Measurements from ENCODE around the gene PLCL1. TPM values are rescaled to one million over a fixed set of nuclear protein-coding genes. Genes with fewer than 3 reads are reported as not detected.

PLCL1 gene
- total RNA-seq, 2 donors from 2014 or later: 0.04 to 0.11 TPM

DNA sequence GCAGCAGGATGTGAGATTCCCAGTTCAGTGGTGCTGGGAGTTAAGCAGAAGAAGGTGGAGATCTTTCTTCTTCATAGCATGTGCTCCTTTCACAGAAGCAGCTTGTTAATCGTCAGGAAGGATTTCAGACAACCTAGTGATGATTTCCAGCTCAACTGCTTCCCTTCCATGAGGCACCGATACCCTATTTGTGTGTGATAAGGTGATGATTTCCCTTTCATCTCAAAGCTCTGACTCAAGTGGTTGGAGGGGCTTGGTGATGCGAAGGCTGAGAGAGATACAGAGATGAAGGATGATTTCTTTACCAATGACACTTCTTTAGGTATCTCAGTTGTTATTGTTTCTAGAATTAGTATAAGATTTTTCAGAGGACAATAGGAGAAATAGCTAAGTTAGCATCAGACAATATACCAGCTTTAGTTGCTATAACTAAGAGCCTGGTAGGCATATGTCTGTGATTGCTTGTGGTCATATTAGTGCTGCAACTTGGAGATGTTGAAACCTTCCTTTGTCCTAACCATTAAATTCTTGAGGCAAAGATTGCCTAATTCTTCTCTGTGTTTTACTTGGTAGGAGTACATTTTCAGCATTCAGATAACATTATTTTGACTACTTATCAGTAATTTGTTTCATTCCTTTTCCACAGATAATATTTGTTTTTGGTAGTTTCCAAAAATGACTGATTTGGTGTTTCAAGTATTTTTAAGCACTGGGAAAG lies 111.3 kb downstream of the PLCL1 start:
- H3K36me3 Mint-ChIP-seq (ENCODE audit: low read depth): no peaks in the 10 kb centered on the region
- 83% methylated on average over 3 of the region's 3 CpGs; no CpG with 5 or more reads in 1 of the 2 experiments for WGBS, 2 experiments (ENCODE audit: insufficient coverage in 1 of 2, insufficient read length in 1 of 2)
- TF ChIP-seq, protein P1, sequence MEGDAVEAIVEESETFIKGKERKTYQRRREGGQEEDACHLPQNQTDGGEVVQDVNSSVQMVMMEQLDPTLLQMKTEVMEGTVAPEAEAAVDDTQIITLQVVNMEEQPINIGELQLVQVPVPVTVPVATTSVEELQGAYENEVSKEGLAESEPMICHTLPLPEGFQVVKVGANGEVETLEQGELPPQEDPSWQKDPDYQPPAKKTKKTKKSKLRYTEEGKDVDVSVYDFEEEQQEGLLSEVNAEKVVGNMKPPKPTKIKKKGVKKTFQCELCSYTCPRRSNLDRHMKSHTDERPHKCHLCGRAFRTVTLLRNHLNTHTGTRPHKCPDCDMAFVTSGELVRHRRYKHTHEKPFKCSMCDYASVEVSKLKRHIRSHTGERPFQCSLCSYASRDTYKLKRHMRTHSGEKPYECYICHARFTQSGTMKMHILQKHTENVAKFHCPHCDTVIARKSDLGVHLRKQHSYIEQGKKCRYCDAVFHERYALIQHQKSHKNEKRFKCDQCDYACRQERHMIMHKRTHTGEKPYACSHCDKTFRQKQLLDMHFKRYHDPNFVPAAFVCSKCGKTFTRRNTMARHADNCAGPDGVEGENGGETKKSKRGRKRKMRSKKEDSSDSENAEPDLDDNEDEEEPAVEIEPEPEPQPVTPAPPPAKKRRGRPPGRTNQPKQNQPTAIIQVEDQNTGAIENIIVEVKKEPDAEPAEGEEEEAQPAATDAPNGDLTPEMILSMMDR (conservative IDR thresholded peaks at IDR 0.05): no peak
- no peaks in the 10 kb centered on the region for H3K27me3 Mint-ChIP-seq (ENCODE audit: insufficient read depth)
- H3K9me3 Mint-ChIP-seq: no peaks in the 10 kb centered on the region
- H3K9me3 ChIP-seq (ENCODE audit: control insufficient read depth, low read length): no peaks in the 10 kb centered on the region
- peaks cover 19% of the 10 kb centered on the region for H3K4me1 Mint-ChIP-seq
- no peaks in the 10 kb centered on the region for H3K36me3 ChIP-seq (ENCODE audit: control insufficient read depth, insufficient read depth, low read length)
- H3K9ac ChIP-seq (ENCODE audit: extremely low read depth, low read length, poor library complexity, severe bottlenecking): no peak overlapping the region
- no peak overlapping the region for H3K4me3 Mint-ChIP-seq
- no peak for DNase-seq
- no peaks in the 10 kb centered on the region for H3K27me3 ChIP-seq (ENCODE audit: control insufficient read depth, insufficient read depth, low read length, poor library complexity, severe bottlenecking)
- no peak overlapping the region for H3K4me3 ChIP-seq (ENCODE audit: low read length)
- no peak overlapping the region for H3K27ac ChIP-seq (ENCODE audit: low read depth, low read length)
- peak overlapping the region; percentile 28 for H3K27ac Mint-ChIP-seq
- H3K4me1 ChIP-seq (ENCODE audit: control insufficient read depth, insufficient read depth, low read length): peaks cover 6% of the 10 kb centered on the region

DNA sequence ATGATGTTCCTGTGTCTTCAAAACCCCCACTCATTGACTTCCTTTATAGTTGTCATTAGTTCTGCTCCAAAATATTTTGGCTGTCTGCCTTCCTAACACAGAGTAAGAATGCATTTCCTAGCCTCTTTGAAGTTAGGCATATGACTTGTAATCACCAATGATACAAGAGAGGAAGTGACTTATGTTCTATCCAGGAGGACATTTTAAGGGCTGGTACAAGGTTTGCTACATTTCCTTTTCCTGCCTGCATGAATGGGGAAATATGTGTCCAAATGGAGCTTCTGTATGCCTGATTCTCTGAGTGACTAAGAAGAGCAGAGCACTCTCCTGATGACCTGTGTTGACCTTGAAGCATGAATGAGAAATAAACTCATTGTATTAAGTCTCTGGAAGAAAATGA lies 115.1 kb downstream of the PLCL1 start:
- Mint-ChIP-seq H3K27ac (no peak overlapping the region), H3K9me3 (peaks cover 7% of the 10 kb centered on the region)
- TF ChIP-seq, protein P1 (conservative IDR thresholded peaks at IDR 0.05): no peak

DNA sequence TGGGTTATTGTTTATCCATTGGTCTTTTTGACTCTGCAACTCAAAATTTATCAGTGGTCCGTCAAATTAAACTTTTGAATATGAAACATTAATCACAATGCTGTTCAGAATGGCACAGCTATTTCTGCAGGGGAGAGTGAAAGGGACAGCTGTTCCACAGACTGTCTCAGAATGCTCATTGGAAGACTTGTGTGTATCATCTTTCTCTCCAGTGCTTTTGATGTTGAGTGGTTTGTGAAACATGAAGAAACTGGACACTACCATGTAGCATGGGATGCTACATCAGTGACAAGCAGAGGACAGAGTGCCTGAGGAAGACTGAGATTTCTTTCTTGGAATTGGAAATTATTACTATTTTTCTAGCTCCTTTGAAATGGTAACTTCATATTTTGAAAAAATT lies 115.7 kb downstream of the PLCL1 start:
- Histone ChIP-seq H3K27me3 (ENCODE audit: control insufficient read depth, insufficient read depth, low read length, poor library complexity, severe bottlenecking) (no peaks in the 10 kb centered on the region), H3K4me3 (ENCODE audit: low read length) (no peak overlapping the region), H3K4me1 (ENCODE audit: control insufficient read depth, insufficient read depth, low read length) (no peaks in the 10 kb centered on the region), H3K9me3 (ENCODE audit: control insufficient read depth, low read length) (no peaks in the 10 kb centered on the region), H3K27ac (ENCODE audit: low read depth, low read length) (no peak overlapping the region), H3K36me3 (ENCODE audit: control insufficient read depth, insufficient read depth, low read length) (no peaks in the 10 kb centered on the region), H3K9ac (ENCODE audit: extremely low read depth, low read length, poor library complexity, severe bottlenecking) (no peak overlapping the region)
- H3K27me3 Mint-ChIP-seq (ENCODE audit: insufficient read depth): no peaks in the 10 kb centered on the region
- H3K36me3 Mint-ChIP-seq (ENCODE audit: low read depth): no peaks in the 10 kb centered on the region
- 97% methylated on average over 1 of the region's 1 CpG; no CpG with 5 or more reads in 1 of the 2 experiments for WGBS, 2 experiments (ENCODE audit: insufficient coverage in 1 of 2, insufficient read length in 1 of 2)
- TF ChIP-seq, protein P1 (conservative IDR thresholded peaks at IDR 0.05): no peak
- no peak for DNase-seq
- H3K4me1 Mint-ChIP-seq: peaks cover 13% of the 10 kb centered on the region
- no peak overlapping the region for H3K4me3 Mint-ChIP-seq
- peaks cover 7% of the 10 kb centered on the region for H3K9me3 Mint-ChIP-seq
- no peak overlapping the region for H3K27ac Mint-ChIP-seq

More for the DNA sequence above, 115.1 kb downstream of the PLCL1 start:
- no peaks in the 10 kb centered on the region for H3K36me3 Mint-ChIP-seq (ENCODE audit: low read depth)
- DNase-seq: no peak
- no peaks in the 10 kb centered on the region for H3K36me3 ChIP-seq (ENCODE audit: control insufficient read depth, insufficient read depth, low read length)
- H3K9ac ChIP-seq (ENCODE audit: extremely low read depth, low read length, poor library complexity, severe bottlenecking): no peak overlapping the region
- peaks cover 19% of the 10 kb centered on the region for H3K4me1 Mint-ChIP-seq
- H3K4me1 ChIP-seq (ENCODE audit: control insufficient read depth, insufficient read depth, low read length): peaks cover 5% of the 10 kb centered on the region
- no peaks in the 10 kb centered on the region for H3K9me3 ChIP-seq (ENCODE audit: control insufficient read depth, low read length)
- H3K4me3 ChIP-seq (ENCODE audit: low read length): no peak overlapping the region
- H3K27ac ChIP-seq (ENCODE audit: low read depth, low read length): no peak overlapping the region
- H3K4me3 Mint-ChIP-seq: no peak overlapping the region
- no peaks in the 10 kb centered on the region for H3K27me3 Mint-ChIP-seq (ENCODE audit: insufficient read depth)
- H3K27me3 ChIP-seq (ENCODE audit: control insufficient read depth, insufficient read depth, low read length, poor library complexity, severe bottlenecking): no peaks in the 10 kb centered on the region

Measured in endodermal cell (in vitro differentiated cells).